Type B pancreatic cell (in vitro differentiated cells): ENCODE results near the gene BBS9. TPM values are rescaled to one million over a fixed set of nuclear protein-coding genes. Genes with fewer than 3 reads are reported as not detected.

Source experiments
- DNase-seq: peaks from one replicate; pipeline ENCODE4 v3.0.0; 2021; ENCODE audit warnings: mixed read lengths; ENCODE audit not compliant: unreplicated experiment; ENCODE audit errors: extremely low spot score
- H3K27ac Mint-ChIP-seq: 2 replicates; pipeline ENCODE4 v1.8.0; 2021; ENCODE audit warnings: mild to moderate bottlenecking, mixed read lengths
- H3K27me3 Mint-ChIP-seq: 2 replicates; pipeline ENCODE4 v1.8.0; 2021; ENCODE audit warnings: mixed read lengths
- H3K36me3 Mint-ChIP-seq: 2 replicates; pipeline ENCODE4 v1.8.0; 2021; ENCODE audit warnings: mixed read lengths
- H3K4me1 Mint-ChIP-seq: one replicate; pipeline ENCODE4 v1.8.0; 2021; ENCODE audit warnings: mixed read lengths; ENCODE audit not compliant: unreplicated experiment
- H3K4me3 Mint-ChIP-seq: 2 replicates; pipeline ENCODE4 v1.8.0; 2021; ENCODE audit warnings: mild to moderate bottlenecking, mixed read lengths
- H3K9me3 Mint-ChIP-seq: 2 replicates; pipeline ENCODE4 v1.8.0; 2021; ENCODE audit warnings: mixed read lengths
- total RNA-seq: library from RNA; stranded (reverse); gene quantifications from 2 replicates; pipeline ENCODE4 v1.2.1, GENCODE V29; 2021; ENCODE audit warnings: low replicate concordance
- TF ChIP-seq, protein P1 (sequence below): fragments of 200-600 bp; sonication (generic); conservative IDR thresholded peaks from 2 replicates; pipeline ENCODE4 v1.5.0; 2021; ENCODE audit warnings: antibody characterized with exemption, mild to moderate bottlenecking

BBS9 gene
- total RNA-seq, 1 donor from 2014 or later, result 19.7 TPM

DNA sequence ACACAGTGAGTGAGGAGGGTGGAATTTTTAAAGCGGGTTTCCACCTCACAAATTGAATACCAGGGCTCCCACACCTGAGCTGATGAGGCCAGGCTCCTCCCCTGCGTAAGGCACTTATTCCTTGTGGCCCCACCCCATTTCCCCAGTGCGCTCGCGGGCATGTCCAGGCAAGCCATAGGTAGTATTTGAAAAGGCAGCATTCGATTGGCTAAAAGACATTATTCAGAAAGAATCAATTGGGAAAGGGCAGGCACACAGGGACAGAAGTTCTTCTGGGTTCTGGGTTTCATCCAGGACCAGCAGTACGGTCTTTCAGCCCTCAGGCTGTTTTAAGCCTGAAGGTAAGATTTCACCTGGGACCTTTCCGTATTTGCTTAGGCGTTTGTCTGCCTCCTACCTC lies 222.3 kb downstream of the BBS9 start:
- peaks cover 3% of the 10 kb centered on the region for H3K36me3 Mint-ChIP-seq
- peaks cover 21% of the 10 kb centered on the region for H3K4me1 Mint-ChIP-seq
- no peak overlapping the region for H3K27ac Mint-ChIP-seq
- TF ChIP-seq, protein P1, sequence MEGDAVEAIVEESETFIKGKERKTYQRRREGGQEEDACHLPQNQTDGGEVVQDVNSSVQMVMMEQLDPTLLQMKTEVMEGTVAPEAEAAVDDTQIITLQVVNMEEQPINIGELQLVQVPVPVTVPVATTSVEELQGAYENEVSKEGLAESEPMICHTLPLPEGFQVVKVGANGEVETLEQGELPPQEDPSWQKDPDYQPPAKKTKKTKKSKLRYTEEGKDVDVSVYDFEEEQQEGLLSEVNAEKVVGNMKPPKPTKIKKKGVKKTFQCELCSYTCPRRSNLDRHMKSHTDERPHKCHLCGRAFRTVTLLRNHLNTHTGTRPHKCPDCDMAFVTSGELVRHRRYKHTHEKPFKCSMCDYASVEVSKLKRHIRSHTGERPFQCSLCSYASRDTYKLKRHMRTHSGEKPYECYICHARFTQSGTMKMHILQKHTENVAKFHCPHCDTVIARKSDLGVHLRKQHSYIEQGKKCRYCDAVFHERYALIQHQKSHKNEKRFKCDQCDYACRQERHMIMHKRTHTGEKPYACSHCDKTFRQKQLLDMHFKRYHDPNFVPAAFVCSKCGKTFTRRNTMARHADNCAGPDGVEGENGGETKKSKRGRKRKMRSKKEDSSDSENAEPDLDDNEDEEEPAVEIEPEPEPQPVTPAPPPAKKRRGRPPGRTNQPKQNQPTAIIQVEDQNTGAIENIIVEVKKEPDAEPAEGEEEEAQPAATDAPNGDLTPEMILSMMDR, result no peak
- no peak for DNase-seq
- H3K9me3 Mint-ChIP-seq, result no peaks in the 10 kb centered on the region
- no peak overlapping the region for H3K4me3 Mint-ChIP-seq
- H3K27me3 Mint-ChIP-seq, result no peaks in the 10 kb centered on the region

DNA sequence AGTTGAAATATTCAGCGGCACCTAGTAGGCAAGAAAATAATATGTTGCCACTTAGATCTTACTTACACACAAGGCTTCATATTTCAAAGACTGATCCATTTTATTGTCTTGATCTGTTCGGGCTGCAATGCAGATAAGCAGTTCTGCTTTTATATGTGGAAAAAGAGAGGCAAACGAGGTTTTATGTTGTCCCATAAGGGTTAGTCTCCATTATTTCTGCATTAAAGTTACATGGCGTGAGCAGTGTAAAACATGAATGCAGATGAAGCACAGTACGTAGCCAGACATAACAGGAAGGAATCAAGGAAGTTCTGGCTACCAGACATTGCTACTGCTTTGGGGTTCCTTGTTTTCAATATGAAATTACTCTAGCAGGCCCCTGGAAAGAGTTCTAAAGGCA lies 224.8 kb downstream of the BBS9 start:
- no peaks in the 10 kb centered on the region for H3K9me3 Mint-ChIP-seq
- H3K4me3 Mint-ChIP-seq, result no peak overlapping the region
- H3K36me3 Mint-ChIP-seq, result peaks cover 3% of the 10 kb centered on the region
- TF ChIP-seq, protein P1, result no peak
- no peak overlapping the region for H3K27ac Mint-ChIP-seq
- peaks cover 21% of the 10 kb centered on the region for H3K4me1 Mint-ChIP-seq
- DNase-seq, result no peak
- no peaks in the 10 kb centered on the region for H3K27me3 Mint-ChIP-seq

DNA sequence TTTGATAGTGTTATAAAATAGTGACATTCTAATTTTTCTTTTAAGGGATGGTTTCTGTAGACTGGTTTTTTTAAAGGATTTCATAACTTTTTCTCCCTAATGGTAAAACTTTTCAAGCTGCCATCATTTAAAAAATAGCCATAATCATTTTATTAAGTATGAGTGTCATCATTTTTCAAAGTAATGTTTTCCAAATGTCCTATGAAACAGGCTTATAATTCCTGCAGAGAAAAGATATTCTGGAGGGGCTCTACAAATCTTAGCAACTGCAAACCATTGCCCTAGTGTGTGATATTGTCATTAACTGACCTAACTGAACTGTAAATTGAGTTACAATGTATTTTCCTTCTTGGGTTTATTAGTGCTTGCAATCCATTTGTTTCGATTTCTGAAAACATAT lies 226.0 kb downstream of the BBS9 start:
- H3K9me3 Mint-ChIP-seq, result no peaks in the 10 kb centered on the region
- H3K36me3 Mint-ChIP-seq, result peaks cover 3% of the 10 kb centered on the region
- no peaks in the 10 kb centered on the region for H3K27me3 Mint-ChIP-seq
- no peak for DNase-seq
- TF ChIP-seq, protein P1, result no peak
- H3K4me1 Mint-ChIP-seq, result peaks cover 21% of the 10 kb centered on the region
- no peak overlapping the region for H3K4me3 Mint-ChIP-seq
- no peak overlapping the region for H3K27ac Mint-ChIP-seq

DNA sequence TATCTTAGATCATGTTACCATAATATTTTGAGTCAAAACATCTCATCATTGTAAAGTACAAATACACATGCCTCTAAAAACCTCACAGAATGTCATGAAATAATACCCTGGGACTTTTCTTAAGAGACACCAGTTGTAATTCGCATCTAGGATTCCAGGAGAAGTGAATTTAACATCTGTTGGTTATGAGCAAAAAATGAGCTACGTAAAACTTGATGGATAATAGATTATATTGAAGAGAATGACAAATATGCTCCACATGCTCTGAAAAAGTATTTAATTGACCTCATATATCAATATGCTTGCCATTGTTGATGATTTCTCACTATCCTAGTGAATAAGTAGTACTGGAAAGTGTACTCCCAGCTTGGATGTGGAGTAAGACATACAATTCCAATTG lies 227.0 kb downstream of the BBS9 start:
- TF ChIP-seq, protein P1, result no peak
- Mint-ChIP-seq H3K27ac (no peak overlapping the region), H3K9me3 (no peaks in the 10 kb centered on the region), H3K4me1 (peaks cover 21% of the 10 kb centered on the region), H3K4me3 (no peak overlapping the region), H3K36me3 (no peaks in the 10 kb centered on the region), H3K27me3 (no peaks in the 10 kb centered on the region)
- no peak for DNase-seq

DNA sequence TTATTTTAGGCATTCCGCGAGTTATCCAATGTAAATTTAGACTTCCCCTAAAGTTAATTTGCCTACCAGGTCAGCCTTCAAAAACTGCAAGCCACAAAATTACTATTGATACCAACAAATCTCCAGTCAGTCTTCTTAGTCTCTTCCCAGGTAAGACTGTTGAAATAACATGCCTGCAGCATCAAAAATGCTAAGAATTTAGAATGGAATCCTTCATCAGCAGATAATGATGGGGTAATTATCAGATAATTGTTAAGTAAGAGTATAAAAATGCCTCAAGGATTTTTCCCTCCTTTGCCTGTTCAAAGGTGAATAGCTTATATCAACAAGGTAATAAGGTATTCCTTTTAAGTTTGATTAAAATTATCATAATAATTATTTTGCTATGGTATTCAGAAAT lies 228.5 kb downstream of the BBS9 start:
- H3K4me3 Mint-ChIP-seq, result no peak overlapping the region
- H3K36me3 Mint-ChIP-seq, result no peaks in the 10 kb centered on the region
- H3K9me3 Mint-ChIP-seq, result no peaks in the 10 kb centered on the region
- H3K27ac Mint-ChIP-seq, result no peak overlapping the region
- peaks cover 21% of the 10 kb centered on the region for H3K4me1 Mint-ChIP-seq
- TF ChIP-seq, protein P1, result no peak
- H3K27me3 Mint-ChIP-seq, result no peaks in the 10 kb centered on the region
- DNase-seq, result no peak

DNA sequence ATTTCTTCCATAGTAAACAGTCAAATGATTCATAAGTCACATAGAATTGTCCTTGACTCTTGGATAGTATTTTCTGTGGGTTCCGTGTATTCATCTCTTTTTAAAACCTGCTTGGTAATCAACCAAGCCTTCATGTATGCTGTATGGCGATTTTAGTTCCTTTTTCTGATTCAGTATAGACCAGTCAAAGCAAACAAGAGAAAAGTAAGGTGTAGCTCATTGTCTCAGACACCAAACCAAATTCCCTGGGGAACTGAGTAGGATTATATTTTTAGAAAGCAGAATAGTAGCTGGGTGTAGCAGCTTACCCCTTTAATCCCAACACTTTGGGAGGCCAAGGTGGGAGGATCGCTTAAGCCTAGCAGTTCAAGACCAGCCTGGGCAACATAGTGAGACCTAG lies 240.5 kb downstream of the BBS9 start:
- Mint-ChIP-seq H3K4me1 (no peaks in the 10 kb centered on the region), H3K4me3 (no peak overlapping the region), H3K36me3 (peaks cover 34% of the 10 kb centered on the region), H3K27me3 (no peaks in the 10 kb centered on the region), H3K27ac (no peak overlapping the region), H3K9me3 (peaks cover 7% of the 10 kb centered on the region)
- TF ChIP-seq, protein P1, result no peak
- DNase-seq, result no peak
